ENCODE results near the gene ATP12A.
"Not testable (repeated sequence)": the region's sequence is repeated elsewhere in the genome, so short reads cannot be mapped to it uniquely, and the experiment has no call there.

Gene ATP12A

GRCh38 chr13:24730873-24731567 is 50.8 kb downstream of the ATP12A start:
- not testable (repeated sequence) for DNase-seq (ENCODE audit: low read depth)

- no peak for DNase-seq (ENCODE audit: low read depth)
Measured at GRCh38 chr13:24734950-24735349, 54.7 kb downstream of the ATP12A start.

GRCh38 chr13:24737042-24737441 is 56.8 kb downstream of the ATP12A start:
- no peak for DNase-seq (ENCODE audit: low read depth)

- DNase-seq (ENCODE audit: low read depth): no peak
Measured at GRCh38 chr13:24738366-24738847, 58.2 kb downstream of the ATP12A start.

- no peak for DNase-seq (ENCODE audit: low read depth)
Measured at GRCh38 chr13:24740014-24740890, 60.0 kb downstream of the ATP12A start.

GRCh38 chr13:24741016-24741662 is 60.9 kb downstream of the ATP12A start:
- no peak for DNase-seq (ENCODE audit: low read depth)

- no peak for DNase-seq (ENCODE audit: low read depth)
Measured at GRCh38 chr13:24741791-24742190, 61.6 kb downstream of the ATP12A start.

- no peak for DNase-seq (ENCODE audit: low read depth)
Measured at GRCh38 chr13:24742294-24742693, 62.1 kb downstream of the ATP12A start.

- DNase-seq (ENCODE audit: low read depth): no peak
Measured at GRCh38 chr13:24742977-24743376, 62.8 kb downstream of the ATP12A start.

- DNase-seq (ENCODE audit: low read depth): no peak
Measured at GRCh38 chr13:24744247-24744646, 64.0 kb downstream of the ATP12A start.

GRCh38 chr13:24745516-24745860 is 65.3 kb downstream of the ATP12A start:
- no peak for DNase-seq (ENCODE audit: low read depth)

GRCh38 chr13:24745861-24746617 is 65.8 kb downstream of the ATP12A start:
- no peak for DNase-seq (ENCODE audit: low read depth)

GRCh38 chr13:24746618-24747247 is 66.5 kb downstream of the ATP12A start:
- no peak for DNase-seq (ENCODE audit: low read depth)

- no peak for DNase-seq (ENCODE audit: low read depth)
Measured at GRCh38 chr13:24747248-24748060, 67.2 kb downstream of the ATP12A start.

GRCh38 chr13:24748061-24748400 is 67.8 kb downstream of the ATP12A start:
- DNase-seq (ENCODE audit: low read depth): no peak

- DNase-seq (ENCODE audit: low read depth): no peak
Measured at GRCh38 chr13:24759197-24759596, 79.0 kb downstream of the ATP12A start.
